SK-N-SH treated with all-trans-retinoic acid at 6 μM for 48 hours (cell line): ENCODE results near the gene TMED8.
"Not testable (repeated sequence)": the region's sequence is repeated elsewhere in the genome, so short reads cannot be mapped to it uniquely, and the experiment has no call there.

ENCODE experiments used
- ATAC-seq: fragments of 200-7000 bp; cut with Tn5 transposase; 3 replicates; pipeline ENCODE4 v1.9.1; 2020; ENCODE audit warnings: mild to moderate bottlenecking, moderate library complexity
- ARNTL ChIP-seq: fragments of 450-650 bp; formaldehyde crosslinking; IDR thresholded peaks from 2 replicates; pipeline ENCODE4 v1.5.0; 2020; ENCODE audit warnings: low read depth, mild to moderate bottlenecking, moderate library complexity, borderline replicate concordance
- BACH2 ChIP-seq: fragments of 250-450 bp; sonication (Bioruptor Pico); IDR thresholded peaks from 2 replicates; pipeline ENCODE4 v1.9.0; 2021; ENCODE audit warnings: mild to moderate bottlenecking, borderline replicate concordance
- CREB5 ChIP-seq: fragments of 250-450 bp; sonication (Bioruptor Pico); IDR thresholded peaks from 2 replicates; pipeline ENCODE4 v1.5.1; 2020; ENCODE audit warnings: low read depth, mild to moderate bottlenecking, moderate library complexity
- CSDC2 ChIP-seq: fragments of 250-450 bp; sonication (Bioruptor Pico); IDR thresholded peaks from 2 replicates; pipeline ENCODE4 v1.5.0; 2020; ENCODE audit warnings: mild to moderate bottlenecking, moderate library complexity
- ESRRG ChIP-seq: fragments of 250-450 bp; sonication (Bioruptor Pico); IDR thresholded peaks from 2 replicates; pipeline ENCODE4 v1.6.1; 2021; ENCODE audit warnings: mild to moderate bottlenecking
- OSR1 ChIP-seq: fragments of 250-450 bp; sonication (Bioruptor Pico); IDR thresholded peaks from 2 replicates; pipeline ENCODE4 v1.8.0; 2022; ENCODE audit warnings: moderate library complexity, mild to moderate bottlenecking, inconsistent platforms
- PATZ1 ChIP-seq: fragments of 250-450 bp; sonication (Bioruptor Pico); IDR thresholded peaks from 2 replicates; pipeline ENCODE4 v1.8.0; 2020; ENCODE audit warnings: mild to moderate bottlenecking, moderate library complexity, borderline replicate concordance
- POU6F1 ChIP-seq: fragments of 250-450 bp; sonication (Bioruptor Pico); IDR thresholded peaks from 2 replicates; pipeline ENCODE4 v1.8.0; 2021; ENCODE audit warnings: low read depth, mild to moderate bottlenecking, moderate library complexity, borderline replicate concordance
- PPARA ChIP-seq: fragments of 250-450 bp; sonication (Bioruptor Pico); IDR thresholded peaks from 2 replicates; pipeline ENCODE4 v1.5.0; 2020; ENCODE audit warnings: mild to moderate bottlenecking, borderline replicate concordance
- RARB ChIP-seq: fragments of 250-450 bp; sonication (Bioruptor Pico); IDR thresholded peaks from 2 replicates; pipeline ENCODE4 v1.8.0; 2021; ENCODE audit warnings: mild to moderate bottlenecking, moderate library complexity
- SNAI2 ChIP-seq: fragments of 250-450 bp; sonication (Bioruptor Pico); IDR thresholded peaks from 2 replicates; pipeline ENCODE4 v1.5.0; 2020; ENCODE audit warnings: mild to moderate bottlenecking, moderate library complexity
- TCF4 ChIP-seq: fragments of 250-450 bp; sonication (Bioruptor Pico); IDR thresholded peaks from 2 replicates; pipeline ENCODE4 v1.8.0; 2021; ENCODE audit warnings: mild to moderate bottlenecking, moderate library complexity, borderline replicate concordance
- TOX ChIP-seq: fragments of 250-450 bp; sonication (Bioruptor Pico); IDR thresholded peaks from 2 replicates; pipeline ENCODE4 v1.8.0; 2021; ENCODE audit warnings: mild to moderate bottlenecking, moderate library complexity, borderline replicate concordance
- ZC3H10 ChIP-seq: fragments of 250-450 bp; sonication (Bioruptor Pico); IDR thresholded peaks from 2 replicates; pipeline ENCODE4 v1.5.1; 2021; ENCODE audit warnings: mild to moderate bottlenecking, moderate library complexity
- ZFP3 ChIP-seq: fragments of 250-450 bp; sonication (Bioruptor Pico); IDR thresholded peaks from 2 replicates; pipeline ENCODE4 v1.5.0; 2020; ENCODE audit warnings: mild to moderate bottlenecking, moderate library complexity
- ZFP30 ChIP-seq: fragments of 450-650 bp; formaldehyde crosslinking; IDR thresholded peaks from 2 replicates; pipeline ENCODE4 v1.5.0; 2022; ENCODE audit warnings: mild to moderate bottlenecking, moderate library complexity
- ZNF565 ChIP-seq: fragments of 450-650 bp; formaldehyde crosslinking; conservative IDR thresholded peaks from 2 replicates; pipeline ENCODE4 v1.5.0; 2020; ENCODE audit warnings: low read depth, mild to moderate bottlenecking, moderate library complexity
- ZNF70 ChIP-seq: fragments of 450-650 bp; formaldehyde crosslinking; IDR thresholded peaks from 2 replicates; pipeline ENCODE4 v1.5.0; 2020; ENCODE audit warnings: mild to moderate bottlenecking, moderate library complexity
- ZNF8 ChIP-seq: fragments of 450-650 bp; formaldehyde crosslinking; IDR thresholded peaks from 2 replicates; pipeline ENCODE4 v1.5.0; 2020; ENCODE audit warnings: mild to moderate bottlenecking, moderate library complexity

The TMED8 gene

GRCh38 chr14:77338302-77338701, 38.6 kb downstream of the TMED8 start (continued):
- no peak for TF ChIP-seq PATZ1
- TF ChIP-seq CREB5 (CRISPR knock-in tag) = no peak
- no peak for TF ChIP-seq ZNF70 (CRISPR knock-in tag)
- TF ChIP-seq OSR1 (CRISPR knock-in tag) = no peak

GRCh38 chr14:77337880-77338279, 39.0 kb downstream of the TMED8 start:
- no peak for TF ChIP-seq ZC3H10 (CRISPR knock-in tag)
- TF ChIP-seq BACH2 (CRISPR knock-in tag) = no peak
- TF ChIP-seq ZNF8 = no peak
- TF ChIP-seq TCF4 = no peak
- no peak for TF ChIP-seq ARNTL (CRISPR knock-in tag)
- no peak for TF ChIP-seq OSR1 (CRISPR knock-in tag)
- TF ChIP-seq CSDC2 (CRISPR knock-in tag) = no peak
- no peak for TF ChIP-seq ESRRG (CRISPR knock-in tag)
- no peak for TF ChIP-seq PPARA (CRISPR knock-in tag)
- TF ChIP-seq PATZ1 = no peak
- no peak for TF ChIP-seq CREB5 (CRISPR knock-in tag)
- no peak for TF ChIP-seq SNAI2
- TF ChIP-seq ZNF70 (CRISPR knock-in tag) = no peak
- no peak for TF ChIP-seq ZFP3
- TF ChIP-seq ZNF565 (CRISPR knock-in tag) = no peak
- no peak for TF ChIP-seq ZFP30
- no peak for TF ChIP-seq POU6F1 (CRISPR knock-in tag)
- no peak for TF ChIP-seq TOX (CRISPR knock-in tag)
- no peak for ATAC-seq

- ATAC-seq = not testable (repeated sequence)
These were observed 39.6 kb downstream of the TMED8 start for GRCh38 chr14:77337255-77337654.

- TF ChIP-seq ZC3H10 (CRISPR knock-in tag) = no peak
- no peak for TF ChIP-seq OSR1 (CRISPR knock-in tag)
- no peak for TF ChIP-seq ESRRG (CRISPR knock-in tag)
- TF ChIP-seq ZNF565 (CRISPR knock-in tag) = no peak
- TF ChIP-seq ZNF70 (CRISPR knock-in tag) = no peak
- TF ChIP-seq TCF4 = no peak
- ATAC-seq = no peak
These were observed 41.3 kb downstream of the TMED8 start for GRCh38 chr14:77335576-77335975.

- TF ChIP-seq ZFP30 = no peak
- TF ChIP-seq ZFP3 = no peak
- no peak for TF ChIP-seq ZNF70 (CRISPR knock-in tag)
- TF ChIP-seq RARB = no peak
- no peak for TF ChIP-seq PPARA (CRISPR knock-in tag)
- no peak for TF ChIP-seq TOX (CRISPR knock-in tag)
- no peak for TF ChIP-seq TCF4
- no peak for TF ChIP-seq ARNTL (CRISPR knock-in tag)
- TF ChIP-seq PATZ1 = no peak
- ATAC-seq = no peak
These were observed 47.0 kb downstream of the TMED8 start for GRCh38 chr14:77329872-77330271.
